Activated CD8-positive, alpha-beta memory T cell treated with anti-CD3 and anti-CD28 coated beads for 24 hours (primary cell): ENCODE data around the gene GRIN3A.

ENCODE experiments used
- DNase-seq: peaks from one replicate; pipeline ENCODE4 v3.0.0-alpha.2; 2020

GRIN3A gene

GRCh38 chr9:101702257-101702656 lies 36.2 kb downstream of the GRIN3A start:
- no peak for DNase-seq

DNA sequence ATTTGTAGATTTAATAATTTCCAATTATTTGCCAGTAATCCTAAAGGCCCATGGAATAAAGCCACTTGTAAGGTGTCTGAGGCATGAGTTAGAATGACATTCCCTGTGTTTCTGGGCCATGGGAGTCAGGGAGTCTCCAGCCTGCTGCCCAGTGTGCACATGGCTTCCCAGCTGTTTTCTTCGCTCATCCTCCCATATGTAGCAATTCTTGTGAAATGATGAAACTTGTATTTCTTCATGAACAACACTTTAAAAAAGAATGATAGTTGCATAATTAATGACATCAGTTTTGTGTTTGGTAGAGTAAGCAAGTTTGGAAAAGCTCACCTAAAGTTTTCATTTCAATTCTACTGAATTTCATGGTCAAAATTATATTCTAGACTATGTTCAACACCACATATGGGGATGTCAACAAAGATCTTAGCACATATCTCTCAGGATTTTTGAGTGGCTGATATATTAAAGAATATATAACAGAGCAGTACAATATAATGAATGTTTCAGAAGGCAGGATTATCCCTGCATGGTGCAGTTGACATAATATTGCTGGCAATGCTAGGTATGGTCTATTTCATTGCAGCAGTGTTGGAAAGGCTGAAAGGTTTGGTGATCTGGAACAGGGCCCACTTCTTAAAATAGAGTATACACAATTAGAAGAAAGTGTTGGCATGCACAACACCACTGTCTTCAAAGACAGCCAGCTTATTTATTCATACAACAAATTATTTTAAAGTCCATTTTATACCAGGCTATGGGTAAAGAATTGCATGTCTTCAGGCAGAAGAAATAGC lies 44.7 kb downstream of the GRIN3A start:
- no peak for DNase-seq

DNA sequence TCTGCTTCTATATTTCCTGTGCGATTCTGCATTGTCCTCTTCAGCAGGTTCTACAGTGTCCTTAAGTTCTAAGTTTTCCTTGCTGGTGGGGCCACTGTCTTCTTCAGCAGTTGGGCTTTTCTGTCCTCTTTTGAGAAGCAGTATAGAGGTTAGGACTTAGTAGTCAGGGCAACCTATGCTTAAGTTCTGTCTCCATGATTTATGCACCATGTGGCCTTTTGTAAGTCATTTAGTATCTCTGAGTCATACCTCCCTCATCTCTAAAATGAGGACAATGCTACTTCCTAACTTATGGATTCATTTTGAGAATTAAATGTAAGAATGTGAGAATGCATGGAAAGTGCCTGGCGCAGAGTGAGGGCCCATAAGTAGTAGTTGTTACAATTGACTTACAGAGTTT lies 46.8 kb downstream of the GRIN3A start:
- DNase-seq: no peak

DNA sequence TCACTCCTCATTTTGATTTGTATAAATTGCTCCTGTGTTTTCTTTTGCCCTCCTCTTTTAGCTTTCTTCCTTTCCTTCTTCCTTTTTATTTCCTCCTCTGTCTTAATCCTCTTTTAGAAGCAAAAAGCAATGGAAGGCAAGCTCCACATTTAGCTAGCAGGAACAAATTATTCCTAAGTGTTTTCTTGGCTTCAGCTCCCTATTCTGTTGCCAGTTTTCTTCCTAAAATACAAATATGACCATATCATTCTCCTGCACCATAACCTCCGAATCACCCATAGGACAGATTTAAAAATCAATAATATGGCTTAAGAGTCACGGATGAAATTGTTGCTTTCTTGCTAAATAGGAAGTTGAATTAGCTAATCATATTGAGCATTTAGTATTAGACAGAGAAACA lies 49.4 kb downstream of the GRIN3A start:
- DNase-seq: no peak

- no peak for DNase-seq
Measured at GRCh38 chr9:101684665-101685064, 53.8 kb downstream of the GRIN3A start.

DNA sequence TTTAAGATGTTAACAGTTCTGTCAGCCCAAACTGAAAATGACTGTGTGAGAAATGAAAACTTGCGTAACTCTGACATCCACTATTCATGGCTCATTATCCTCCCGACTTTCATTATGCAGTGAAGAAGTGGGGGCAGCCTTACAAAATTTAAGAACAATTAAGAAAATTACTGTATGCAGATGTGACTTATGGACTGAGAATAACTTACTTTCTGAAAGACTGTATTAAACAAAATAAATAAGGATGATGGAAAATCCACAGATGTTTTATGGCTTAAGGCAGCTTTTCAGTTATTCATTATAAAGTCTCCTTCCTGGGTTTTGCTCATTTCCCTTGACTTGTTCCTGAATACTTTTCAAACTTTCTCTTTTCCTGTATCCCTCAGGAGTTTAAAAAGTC lies 55.2 kb downstream of the GRIN3A start:
- no peak for DNase-seq

- no peak for DNase-seq
Measured at GRCh38 chr9:101677861-101678260, 60.6 kb downstream of the GRIN3A start.

- DNase-seq: no peak
Measured at GRCh38 chr9:101675341-101675740, 63.1 kb downstream of the GRIN3A start.

GRCh38 chr9:101674165-101674564 lies 64.3 kb downstream of the GRIN3A start:
- no peak for DNase-seq

GRCh38 chr9:101673642-101674041 lies 64.8 kb downstream of the GRIN3A start:
- no peak for DNase-seq

DNA sequence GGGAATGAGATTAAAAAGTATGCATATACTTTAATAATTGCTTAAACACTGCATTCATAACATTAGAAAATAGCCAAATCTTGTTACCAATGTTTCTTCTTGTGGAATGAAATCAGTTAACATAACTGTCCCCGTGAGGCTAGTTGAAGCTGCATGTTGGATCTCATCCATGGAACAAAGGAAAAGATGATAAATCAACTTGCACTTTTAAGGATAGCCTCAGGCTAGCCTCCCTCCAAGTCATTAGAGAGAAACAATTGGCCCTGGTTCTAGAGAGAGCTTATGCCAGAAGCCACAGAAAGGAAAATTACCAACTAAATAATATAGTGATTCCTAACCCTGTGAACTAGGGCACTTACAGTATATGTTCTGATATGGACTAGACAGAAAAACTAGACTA lies 66.9 kb downstream of the GRIN3A start:
- DNase-seq: no peak

DNA sequence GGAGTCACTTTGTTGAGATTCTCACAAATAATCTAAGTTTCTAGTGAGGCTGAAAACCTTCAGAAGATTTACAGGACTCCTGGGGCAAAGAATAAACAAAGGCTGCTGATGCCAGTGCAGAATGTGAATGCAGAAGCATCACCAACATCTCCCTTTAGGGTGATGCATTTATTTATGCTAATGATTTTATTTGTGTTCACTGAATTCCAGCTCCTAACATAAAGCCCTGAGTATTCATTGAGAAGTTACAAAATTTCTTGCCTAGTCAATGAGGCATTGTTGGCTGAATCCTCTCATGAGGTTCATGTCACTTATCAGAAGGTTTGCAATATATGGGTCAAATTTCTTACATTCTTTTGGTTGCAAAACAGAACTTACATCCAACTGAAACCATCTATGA lies 70.0 kb downstream of the GRIN3A start:
- no peak for DNase-seq

GRCh38 chr9:101664453-101664852 lies 74.0 kb downstream of the GRIN3A start:
- DNase-seq: no peak

DNA sequence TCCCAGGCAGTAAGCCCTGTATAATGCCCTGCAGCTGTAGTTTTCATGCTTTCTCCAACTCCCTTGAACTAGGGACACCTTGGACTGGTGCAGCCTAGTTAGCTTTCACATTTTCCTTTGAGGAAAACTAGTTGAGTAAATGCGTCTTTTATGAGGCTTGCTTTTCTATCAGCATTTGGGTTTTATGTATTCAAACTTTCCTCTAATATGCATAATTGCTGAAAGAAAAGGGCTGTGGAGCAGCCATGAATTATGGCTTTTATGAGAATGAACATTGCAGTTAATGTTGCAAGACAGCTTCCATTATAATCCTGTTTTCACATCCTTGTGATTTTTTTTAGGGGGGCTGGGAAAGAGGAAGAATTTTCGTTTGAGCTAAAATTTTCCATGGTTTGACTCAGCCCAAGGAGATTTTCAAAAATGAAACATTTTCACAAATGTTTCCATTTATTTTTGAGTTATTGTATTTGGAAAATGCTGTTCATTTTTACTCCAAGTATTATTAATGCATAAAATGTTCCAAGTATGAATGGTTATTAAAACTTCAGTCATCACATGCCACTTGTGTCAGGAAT lies 85.8 kb downstream of the GRIN3A start:
- DNase-seq: no peak

- no peak for DNase-seq
Measured at GRCh38 chr9:101650142-101650541, 88.3 kb downstream of the GRIN3A start.

- no peak for DNase-seq
Measured at GRCh38 chr9:101648493-101648892, 90.0 kb downstream of the GRIN3A start.

GRCh38 chr9:101639785-101640665 lies 98.4 kb downstream of the GRIN3A start:
- no peak for DNase-seq

DNA sequence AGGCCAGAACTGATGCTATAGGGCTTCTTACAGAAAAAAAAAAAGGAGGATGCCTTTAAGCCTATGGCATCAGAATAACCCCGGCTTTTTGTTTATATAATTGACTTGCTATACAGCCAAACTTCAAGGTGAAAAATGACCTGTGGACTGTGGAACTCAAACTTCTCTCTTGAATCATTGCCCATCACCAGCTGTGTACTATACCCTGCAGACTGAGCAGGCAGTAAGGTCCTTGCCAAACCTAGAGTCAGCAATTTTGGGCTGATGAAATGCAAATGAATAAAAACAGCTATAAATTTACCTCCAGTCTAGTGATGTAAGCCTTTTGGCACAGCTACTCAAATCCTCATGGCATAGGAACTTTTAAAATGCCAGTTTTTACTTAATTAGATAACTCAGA lies 99.1 kb downstream of the GRIN3A start:
- DNase-seq: no peak

- DNase-seq: no peak
Measured at GRCh38 chr9:101636247-101636646, 102.2 kb downstream of the GRIN3A start.

GRCh38 chr9:101635473-101635872 lies 103.0 kb downstream of the GRIN3A start:
- DNase-seq: no peak

DNA sequence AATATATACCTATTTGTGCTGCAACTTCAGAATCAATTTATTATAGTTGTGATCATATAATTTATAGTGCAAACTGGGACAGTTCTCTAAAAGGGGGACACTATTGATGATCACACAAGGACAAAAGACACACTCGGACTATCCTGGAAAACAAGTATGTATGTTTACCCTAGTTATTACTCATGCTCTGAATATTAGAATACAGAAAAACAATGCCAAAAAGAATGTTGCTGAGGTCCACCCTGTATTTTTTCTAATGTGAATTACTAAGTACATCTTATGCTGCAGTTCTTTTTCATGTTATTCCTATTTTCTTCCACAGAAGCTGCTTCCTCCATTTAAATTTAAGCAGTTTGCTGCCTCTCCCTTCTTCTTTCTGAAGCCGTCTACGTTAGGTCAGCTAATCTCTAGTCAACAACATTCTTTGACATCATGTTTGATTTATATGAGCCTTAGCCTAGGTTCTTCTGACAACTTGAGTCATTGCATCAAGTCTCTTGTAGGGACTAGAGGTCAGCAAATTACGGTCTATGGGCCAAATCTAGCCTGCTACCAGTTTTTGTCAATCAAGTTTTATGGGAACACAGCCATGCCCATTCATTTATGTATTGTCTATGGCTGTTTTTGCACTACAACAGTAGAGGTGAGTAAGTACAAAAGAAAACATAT lies 103.6 kb downstream of the GRIN3A start:
- no peak for DNase-seq

GRCh38 chr9:101632611-101633010 lies 105.8 kb downstream of the GRIN3A start:
- no peak for DNase-seq

GRCh38 chr9:101631892-101632291 lies 106.6 kb downstream of the GRIN3A start:
- DNase-seq: no peak
